GM18867 (cell line): ENCODE data around the gene AKR1B1.

Source experiments
- ATAC-seq: cut with Tn5 transposase; IDR thresholded peaks from one replicate; pipeline ENCODE4 v1.9.1; 2021; ENCODE audit warnings: mild to moderate bottlenecking, moderate library complexity; ENCODE audit not compliant: unreplicated experiment

AKR1B1 gene

GRCh38 chr7:134446446-134446845 is 12.5 kb downstream of the AKR1B1 start:
- ATAC-seq, result no peak

DNA sequence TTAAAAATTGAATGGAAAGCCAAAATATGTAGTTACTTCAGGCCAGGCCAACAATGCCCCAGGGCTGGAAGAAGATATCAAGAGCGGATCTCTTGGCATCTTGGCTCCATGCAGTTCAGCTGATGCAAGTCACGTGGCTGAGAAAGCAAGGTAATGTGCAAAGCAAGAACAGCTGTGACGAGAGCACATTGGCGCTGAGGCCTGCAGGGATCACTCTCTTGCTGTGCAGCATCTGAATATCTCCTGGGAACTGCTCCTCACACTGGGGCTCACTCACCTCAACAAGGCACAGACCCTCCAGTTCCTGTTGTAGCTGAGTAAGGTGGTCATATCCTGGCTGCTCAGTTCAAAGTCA is 14.0 kb downstream of the AKR1B1 start:
- no peak for ATAC-seq

- no peak for ATAC-seq
These were observed 14.5 kb downstream of the AKR1B1 start for GRCh38 chr7:134444198-134444960.

GRCh38 chr7:134443396-134444070 is 15.4 kb downstream of the AKR1B1 start:
- no peak for ATAC-seq

DNA sequence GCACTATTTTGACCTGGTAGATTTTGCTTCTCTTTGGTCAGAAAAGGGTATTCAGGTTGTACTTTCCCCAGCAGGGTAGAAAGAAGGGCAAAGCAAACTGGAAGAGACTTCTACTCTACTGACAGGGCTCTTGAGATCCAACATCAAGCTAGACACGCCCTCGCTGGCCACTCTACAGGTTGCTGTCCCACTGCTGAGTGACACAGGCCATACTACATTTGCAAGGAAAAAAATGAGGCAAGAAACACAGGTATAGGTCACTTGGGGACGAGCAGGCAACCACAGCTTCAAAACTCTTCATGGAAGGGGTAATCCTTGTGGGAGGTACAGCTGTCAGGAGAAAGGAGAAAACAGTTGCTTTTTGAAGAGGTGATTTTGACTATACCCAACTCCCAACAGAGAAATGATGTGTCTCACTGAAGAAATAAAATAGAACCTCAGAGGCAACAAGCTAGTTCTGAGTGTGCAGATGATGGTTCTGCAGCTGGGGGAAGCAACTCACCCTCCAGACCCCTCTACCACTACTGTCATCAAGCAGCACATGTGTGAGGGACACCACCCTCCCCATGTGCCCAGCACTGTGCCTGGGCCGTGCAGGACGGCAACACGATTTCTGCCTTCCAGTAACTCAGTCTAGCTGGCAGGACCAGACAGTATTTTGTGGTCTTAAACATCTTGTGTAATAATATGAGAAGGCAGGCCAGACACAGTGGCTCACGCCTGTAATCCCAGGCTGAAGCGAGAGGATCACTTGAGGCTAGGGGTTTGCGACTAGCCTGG is 16.3 kb downstream of the AKR1B1 start:
- ATAC-seq, result no peak

DNA sequence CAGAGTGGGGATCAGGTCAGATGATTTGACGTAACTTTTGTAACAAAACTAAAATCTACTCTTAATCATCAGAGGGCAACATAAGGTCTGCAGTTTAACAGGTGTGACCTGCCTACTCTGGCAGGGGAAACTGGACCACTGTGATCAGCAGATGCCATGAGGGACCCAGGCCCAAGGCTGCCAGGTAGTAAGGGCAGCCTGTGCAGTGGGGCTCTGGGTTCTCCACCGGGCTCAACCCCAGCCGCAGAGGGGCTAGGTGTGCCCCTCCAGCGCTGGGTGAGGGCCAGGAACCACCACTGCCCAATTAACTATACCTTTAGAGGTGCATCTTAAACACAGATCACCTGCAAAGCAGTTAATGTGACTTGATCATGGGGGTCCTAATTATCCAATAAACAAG is 17.6 kb downstream of the AKR1B1 start:
- ATAC-seq, result no peak

DNA sequence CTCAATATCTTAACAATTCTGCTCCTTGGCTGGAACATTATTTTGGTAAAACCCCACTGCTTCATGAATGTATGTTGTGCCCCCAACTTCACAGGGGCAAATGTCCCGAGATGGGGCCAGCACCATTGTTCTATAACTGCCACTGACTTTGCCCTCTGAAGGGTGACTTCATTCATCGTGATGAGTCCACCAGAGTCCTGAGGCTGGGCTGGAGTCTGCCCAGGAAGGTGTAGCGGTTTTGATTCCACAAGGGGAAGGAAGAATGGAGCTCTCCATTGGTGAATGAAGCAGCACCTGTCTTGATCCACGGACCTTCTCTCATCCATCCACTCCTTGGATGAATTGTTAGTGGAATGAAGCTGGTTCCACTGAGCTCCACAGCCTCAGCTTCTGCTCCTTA is 18.4 kb downstream of the AKR1B1 start:
- ATAC-seq, result no peak

DNA sequence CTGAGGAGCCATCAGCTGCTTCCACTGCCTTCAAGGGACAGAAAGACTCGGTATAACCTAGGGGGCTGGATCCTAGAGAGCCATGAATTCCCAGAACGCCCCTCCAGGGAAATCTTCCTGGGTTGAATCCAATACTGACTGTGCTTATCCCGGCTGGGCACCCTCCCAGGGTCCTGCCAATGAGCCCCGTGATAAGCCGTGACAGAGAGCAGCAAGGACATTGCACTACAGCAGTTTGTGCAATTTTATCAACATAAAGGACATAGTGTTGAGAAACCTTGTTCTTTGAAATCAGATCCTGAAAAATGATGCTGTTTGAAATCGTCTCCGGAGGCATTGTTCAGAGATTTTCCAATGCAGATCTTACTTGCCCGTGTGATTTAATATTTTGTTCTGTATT is 18.8 kb downstream of the AKR1B1 start:
- ATAC-seq, result no peak

DNA sequence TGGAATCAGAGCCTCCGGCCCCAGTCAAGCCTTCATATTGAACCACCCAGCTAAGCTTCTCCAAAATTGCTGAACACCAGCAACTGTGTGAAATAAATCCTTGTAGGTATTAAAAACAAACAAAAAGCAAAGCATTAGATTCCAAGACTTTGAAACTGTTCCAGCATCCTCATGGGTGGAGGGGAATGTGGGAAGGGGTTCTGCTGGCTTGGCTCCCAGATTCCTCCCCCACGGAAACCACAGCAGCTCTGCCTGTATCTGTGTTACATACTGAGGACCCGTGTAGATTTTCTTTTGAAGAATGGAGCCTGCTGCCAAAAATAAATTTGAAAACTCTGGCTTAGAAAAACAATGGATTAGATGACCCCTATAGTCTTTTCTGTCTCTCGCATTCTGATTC is 20.0 kb downstream of the AKR1B1 start:
- no peak for ATAC-seq

- ATAC-seq, result no peak
These were observed 23.6 kb downstream of the AKR1B1 start for GRCh38 chr7:134435161-134435920.

- ATAC-seq, result no peak
These were observed 24.2 kb downstream of the AKR1B1 start for GRCh38 chr7:134434701-134435100.

DNA sequence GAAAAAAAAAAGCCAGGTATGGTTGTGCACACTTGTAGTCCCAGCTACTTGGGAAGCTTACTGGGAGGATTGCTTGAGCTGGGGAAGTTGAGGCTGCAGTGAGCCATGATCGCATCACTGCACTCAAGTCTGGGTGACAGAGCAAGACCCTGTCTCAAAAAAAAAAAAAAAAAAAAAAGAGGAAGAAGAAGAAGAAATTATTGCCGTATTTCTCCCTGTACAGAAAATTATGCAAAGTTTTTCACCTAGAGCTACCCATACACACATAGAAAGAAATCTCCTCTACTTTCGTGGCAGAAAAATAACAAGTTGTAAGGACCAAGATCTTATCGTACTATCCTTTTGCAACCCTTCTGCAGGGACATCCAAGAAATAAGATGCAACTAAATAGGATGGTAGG is 25.5 kb downstream of the AKR1B1 start:
- ATAC-seq, result no peak

- peak; percentile 97 for ATAC-seq
These were observed 26.4 kb downstream of the AKR1B1 start for GRCh38 chr7:134432296-134433152.

- ATAC-seq, result no peak
These were observed 27.1 kb downstream of the AKR1B1 start for GRCh38 chr7:134431815-134432214.

GRCh38 chr7:134429481-134429880 is 29.4 kb downstream of the AKR1B1 start:
- no peak for ATAC-seq

GRCh38 chr7:134428942-134429341 is 30.0 kb downstream of the AKR1B1 start:
- ATAC-seq, result no peak

GRCh38 chr7:134427896-134428295 is 31.0 kb downstream of the AKR1B1 start:
- no peak for ATAC-seq

DNA sequence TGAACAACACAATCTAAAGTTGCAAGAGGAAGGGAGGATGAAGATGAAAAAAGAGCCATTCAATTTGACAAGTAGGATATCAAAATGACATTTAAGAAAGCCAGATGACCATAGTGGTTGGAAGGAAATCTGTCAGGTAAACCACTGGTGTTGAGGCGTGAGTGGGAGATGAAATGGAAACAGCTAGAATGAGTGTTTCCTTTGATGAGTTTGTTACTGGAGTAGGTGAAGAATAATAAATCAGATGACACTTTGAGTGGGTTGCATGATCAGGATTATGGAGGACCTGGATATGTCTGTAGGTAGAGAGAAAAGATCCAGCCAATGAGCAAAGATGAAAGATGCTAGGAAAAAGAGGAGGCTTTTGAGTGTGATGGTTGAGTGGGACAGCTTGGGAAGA is 33.1 kb downstream of the AKR1B1 start:
- ATAC-seq, result no peak

GRCh38 chr7:134422638-134423037 is 36.3 kb downstream of the AKR1B1 start:
- no peak for ATAC-seq

GRCh38 chr7:134422008-134422407 is 36.9 kb downstream of the AKR1B1 start:
- ATAC-seq, result no peak
